GM12892 (cell line): ENCODE results near the gene USB1.

Source experiments
- POLR2AphosphoS5 ChIP-seq: IDR thresholded peaks from 2 replicates; pipeline ENCODE4 v1.6.1; 2011; ENCODE audit warnings: low read depth, low read length, control low read depth
- TAF1 ChIP-seq: IDR thresholded peaks from 2 replicates; pipeline ENCODE4 v1.6.1; 2011; ENCODE audit warnings: low read depth, mild to moderate bottlenecking, control low read depth, low read length, borderline replicate concordance

GRCh38 chr16:58012481-58012880 lies 11.3 kb downstream of the USB1 start:
- no peak for TF ChIP-seq TAF1
- TF ChIP-seq POLR2AphosphoS5, result no peak
